ENCODE data around the gene NEU4.

DNA sequence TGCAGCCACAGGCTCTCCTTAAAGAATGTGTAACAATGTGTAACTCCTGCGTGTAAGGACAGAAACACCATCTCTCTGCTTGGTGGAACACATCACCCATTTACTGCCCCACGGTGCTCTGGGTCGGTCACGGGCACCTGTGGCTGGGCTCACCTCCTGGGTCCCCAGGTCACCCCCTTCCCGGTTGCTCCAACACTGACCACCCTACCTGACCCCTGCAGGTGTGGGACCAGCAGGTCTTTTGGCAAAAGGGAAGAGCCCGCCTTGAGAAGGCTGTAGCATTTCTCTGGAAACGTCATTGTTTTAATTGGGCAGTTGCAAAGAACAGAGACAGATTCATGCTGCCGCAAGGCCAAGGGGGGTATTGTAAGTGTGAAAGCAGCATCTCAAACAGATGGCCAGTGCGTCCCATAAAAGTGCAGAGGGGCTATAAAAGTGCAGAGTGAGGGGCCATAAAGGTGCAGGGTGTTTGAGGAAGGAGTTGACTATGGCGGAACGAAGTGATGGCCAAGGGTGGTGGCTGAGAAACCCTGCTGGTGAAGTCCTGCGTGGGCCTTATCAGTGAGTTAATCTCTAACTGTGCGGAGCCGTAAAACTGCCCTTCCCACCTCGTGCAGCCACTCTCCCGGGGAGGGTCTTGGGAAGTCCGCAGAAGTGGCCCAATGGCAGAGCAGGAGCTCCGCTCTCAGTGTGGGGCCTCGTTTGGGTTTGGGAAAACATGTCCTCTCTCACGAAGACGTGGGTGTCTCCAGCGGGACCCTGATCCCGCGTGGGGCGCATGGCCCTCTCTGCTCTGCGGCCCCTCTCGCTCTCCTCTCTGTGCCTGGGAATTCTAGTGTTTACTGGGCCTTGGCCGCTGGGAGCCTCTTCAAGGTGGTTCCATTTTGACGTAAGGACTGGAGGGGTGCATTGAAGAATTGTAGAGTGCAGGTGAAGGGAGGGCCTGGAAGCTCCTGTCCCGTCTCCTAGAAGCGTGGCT lies 13.7 kb upstream of the NEU4 start:
- TF ChIP-seq, protein P1, sequence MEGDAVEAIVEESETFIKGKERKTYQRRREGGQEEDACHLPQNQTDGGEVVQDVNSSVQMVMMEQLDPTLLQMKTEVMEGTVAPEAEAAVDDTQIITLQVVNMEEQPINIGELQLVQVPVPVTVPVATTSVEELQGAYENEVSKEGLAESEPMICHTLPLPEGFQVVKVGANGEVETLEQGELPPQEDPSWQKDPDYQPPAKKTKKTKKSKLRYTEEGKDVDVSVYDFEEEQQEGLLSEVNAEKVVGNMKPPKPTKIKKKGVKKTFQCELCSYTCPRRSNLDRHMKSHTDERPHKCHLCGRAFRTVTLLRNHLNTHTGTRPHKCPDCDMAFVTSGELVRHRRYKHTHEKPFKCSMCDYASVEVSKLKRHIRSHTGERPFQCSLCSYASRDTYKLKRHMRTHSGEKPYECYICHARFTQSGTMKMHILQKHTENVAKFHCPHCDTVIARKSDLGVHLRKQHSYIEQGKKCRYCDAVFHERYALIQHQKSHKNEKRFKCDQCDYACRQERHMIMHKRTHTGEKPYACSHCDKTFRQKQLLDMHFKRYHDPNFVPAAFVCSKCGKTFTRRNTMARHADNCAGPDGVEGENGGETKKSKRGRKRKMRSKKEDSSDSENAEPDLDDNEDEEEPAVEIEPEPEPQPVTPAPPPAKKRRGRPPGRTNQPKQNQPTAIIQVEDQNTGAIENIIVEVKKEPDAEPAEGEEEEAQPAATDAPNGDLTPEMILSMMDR (IDR thresholded peaks at IDR 0.05; ENCODE audit: insufficient read depth, low read depth, low read length): no peak
- no peak for TF ChIP-seq EZH2 (IDR thresholded peaks at IDR 0.05; ENCODE audit: insufficient read depth, low read length)

Measured in astrocyte (in vitro differentiated cells and primary cell).